GM15510 (cell line): ENCODE measurements around the gene SYNPO.

Experiments
- POLR2A ChIP-seq: IDR thresholded peaks from 3 replicates; pipeline ENCODE4 v1.6.1; 2011; ENCODE audit warnings: borderline replicate concordance; ENCODE audit not compliant: insufficient read length; ENCODE audit errors: extremely low read depth

SYNPO gene

DNA sequence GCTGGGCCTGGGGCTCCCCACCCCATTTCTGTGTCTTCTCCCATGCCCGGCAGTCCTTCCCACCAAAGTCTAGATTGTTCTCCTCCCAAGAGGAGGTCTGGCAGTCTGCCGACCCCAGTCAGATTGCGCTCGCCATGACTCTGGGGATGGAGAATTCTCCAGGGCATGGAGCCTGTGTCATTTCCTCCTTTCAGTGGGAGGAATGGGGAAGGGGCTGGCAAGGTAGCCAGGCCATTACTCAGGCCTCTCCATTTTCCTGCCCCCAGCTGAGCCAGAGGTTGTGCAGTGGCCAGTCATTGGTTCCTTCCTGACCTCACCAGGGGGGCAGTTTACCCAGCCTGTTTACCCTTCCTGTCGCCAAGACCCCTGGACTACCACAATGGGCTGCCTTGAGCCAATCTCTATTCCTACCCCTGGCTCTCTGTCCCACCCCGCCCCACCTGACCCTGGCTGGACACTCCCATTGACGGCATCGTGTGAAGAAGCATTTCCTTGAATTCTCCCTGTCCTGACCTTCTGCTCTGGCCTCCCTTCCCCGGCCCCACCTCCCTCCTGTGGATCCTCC lies 628 bp downstream of the SYNPO start:
- no peak for TF ChIP-seq POLR2A

DNA sequence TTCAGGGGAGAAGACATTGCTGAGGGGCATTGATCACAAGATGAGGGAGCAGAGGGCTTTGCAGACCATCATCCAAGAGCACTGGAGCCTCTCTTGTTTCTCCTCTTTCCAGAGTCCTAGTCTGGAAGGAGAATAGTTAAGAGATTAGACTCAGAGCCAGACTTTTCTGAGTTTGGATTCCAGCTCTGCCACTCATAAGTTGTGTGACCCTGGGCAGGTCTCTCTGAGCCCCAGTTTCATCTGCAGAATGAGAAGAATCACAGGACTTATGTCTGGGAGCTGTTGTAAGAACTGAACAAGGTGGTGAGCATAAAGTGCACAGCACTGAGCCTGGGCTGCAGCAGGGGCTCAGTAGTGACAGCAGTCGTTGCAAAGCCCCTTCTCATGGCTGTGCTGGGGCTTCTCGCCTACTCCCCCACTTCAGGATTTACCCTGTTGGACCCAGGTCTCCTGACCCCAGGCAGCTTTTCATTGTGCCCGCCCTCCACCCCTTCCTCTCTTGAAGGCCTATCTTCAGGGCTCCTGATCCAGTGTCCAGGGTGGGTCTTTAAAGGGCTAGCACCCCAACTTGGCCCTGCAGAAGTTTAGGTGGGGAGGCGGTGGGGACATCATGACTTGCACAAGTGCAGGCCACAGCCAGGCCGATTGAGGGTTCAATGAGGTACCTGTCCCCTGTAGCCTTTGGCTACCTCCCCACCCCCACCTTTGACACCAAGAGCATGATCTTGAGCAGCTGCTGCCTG lies 1.5 kb downstream of the SYNPO start:
- TF ChIP-seq POLR2A: no peak

- TF ChIP-seq POLR2A: no peak
These were observed 2.1 kb downstream of the SYNPO start for GRCh38 chr5:150642567-150642927.

DNA sequence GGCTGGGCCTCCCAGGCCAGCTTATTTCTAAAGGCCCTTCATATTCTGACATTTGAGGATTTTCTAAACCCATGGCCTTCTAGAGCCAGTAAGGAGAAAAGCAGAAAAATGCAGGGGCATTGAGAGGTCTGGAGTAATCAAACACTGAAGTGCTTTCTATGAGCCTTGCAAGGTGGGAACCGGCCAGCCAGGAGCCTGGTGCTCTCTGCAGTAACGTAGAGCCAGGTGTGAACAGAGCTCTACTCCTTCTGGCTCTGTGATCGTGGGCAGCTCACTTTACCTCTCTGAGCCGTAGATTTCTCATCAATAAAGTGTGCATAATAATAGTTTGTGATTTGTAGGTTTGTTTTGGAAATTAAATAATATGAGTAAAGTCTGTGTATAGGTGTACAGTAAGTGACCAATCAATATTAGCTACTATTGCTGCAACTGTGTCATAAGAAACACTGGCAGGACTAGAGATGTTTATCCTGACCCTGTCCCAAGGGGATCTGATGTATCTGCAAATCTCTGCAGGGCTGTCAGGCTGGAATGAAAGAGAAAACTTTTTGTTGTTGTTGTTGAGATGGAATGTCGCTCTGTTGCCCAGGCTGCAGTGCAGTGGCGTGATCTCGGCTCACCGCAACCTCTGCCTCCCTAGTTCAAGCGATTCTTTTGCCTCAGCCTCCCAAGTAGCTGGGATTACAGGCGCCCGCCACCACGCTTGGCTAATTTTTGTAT lies 2.7 kb downstream of the SYNPO start:
- no peak for TF ChIP-seq POLR2A

DNA sequence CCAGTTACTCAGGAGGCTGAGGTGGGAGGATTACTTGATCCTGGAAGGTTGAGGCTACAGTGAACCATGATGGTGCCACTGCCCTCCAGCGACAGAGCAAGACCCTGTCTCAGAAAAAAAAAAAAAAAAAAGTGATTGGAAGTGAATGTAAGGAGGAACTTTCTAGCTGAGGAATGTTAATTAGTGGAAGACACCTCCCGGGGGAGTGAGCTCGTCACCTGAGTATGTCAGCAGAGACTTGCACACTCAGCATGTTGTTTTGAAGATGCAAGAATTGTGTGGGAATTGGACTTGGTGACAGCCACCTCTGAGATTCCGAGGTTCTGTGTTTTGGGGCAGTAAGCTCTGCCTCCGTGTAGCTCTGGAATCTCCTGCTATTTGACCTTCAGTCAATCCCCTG lies 3.6 kb downstream of the SYNPO start:
- TF ChIP-seq POLR2A: no peak

DNA sequence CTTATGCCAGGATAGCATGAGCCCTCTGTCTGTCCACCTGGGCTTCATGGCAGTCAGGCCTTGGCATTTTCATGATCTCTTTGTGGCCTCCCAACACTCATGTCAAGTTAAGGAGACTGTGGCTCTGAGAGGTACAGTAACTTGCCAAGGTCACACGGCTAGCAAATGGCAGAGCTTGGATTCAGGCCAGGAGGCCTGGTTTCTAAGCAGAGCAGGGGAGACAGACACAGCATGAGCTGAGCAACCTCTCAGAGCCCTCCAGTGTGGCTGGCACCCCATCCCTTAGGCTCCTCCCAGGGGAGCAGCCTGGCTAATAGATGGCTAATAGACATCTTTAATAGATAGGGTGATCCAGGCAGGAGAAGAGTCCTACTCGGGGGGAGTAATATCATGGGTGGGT lies 4.1 kb downstream of the SYNPO start:
- no peak for TF ChIP-seq POLR2A

DNA sequence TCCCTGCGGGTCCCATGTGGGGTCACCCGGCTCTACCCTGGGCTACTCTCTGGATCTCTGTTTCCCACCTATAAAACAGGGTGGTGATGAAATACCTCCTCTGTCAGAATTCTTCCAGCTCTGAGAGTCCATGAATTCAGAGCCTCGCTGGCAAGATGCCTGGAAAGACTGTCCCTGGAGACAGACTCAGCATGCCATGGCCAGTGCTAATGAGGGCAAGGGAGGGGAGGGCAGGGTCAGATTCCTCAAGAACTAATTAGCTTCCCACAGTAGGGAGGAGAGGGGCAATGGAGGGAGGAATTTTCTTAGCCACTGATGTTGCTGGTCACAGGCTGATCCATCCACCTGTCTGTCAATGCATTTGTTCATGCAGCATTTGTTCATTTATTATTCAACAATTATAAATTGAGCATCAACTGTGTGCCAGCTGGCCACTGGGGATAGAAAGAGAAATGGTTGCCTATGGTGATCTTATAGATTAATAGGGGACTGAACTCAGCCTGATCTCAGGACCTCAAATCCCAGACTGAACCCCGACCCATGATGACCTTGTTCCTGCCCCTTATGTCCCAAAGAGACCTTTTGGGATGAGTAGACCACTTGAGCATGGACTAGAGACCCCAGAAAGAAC lies 4.7 kb downstream of the SYNPO start:
- TF ChIP-seq POLR2A: no peak

- no peak for TF ChIP-seq POLR2A
These were observed 7.1 kb downstream of the SYNPO start for GRCh38 chr5:150647275-150648251.

GRCh38 chr5:150648294-150649107 lies 8.0 kb downstream of the SYNPO start:
- TF ChIP-seq POLR2A: no peak

DNA sequence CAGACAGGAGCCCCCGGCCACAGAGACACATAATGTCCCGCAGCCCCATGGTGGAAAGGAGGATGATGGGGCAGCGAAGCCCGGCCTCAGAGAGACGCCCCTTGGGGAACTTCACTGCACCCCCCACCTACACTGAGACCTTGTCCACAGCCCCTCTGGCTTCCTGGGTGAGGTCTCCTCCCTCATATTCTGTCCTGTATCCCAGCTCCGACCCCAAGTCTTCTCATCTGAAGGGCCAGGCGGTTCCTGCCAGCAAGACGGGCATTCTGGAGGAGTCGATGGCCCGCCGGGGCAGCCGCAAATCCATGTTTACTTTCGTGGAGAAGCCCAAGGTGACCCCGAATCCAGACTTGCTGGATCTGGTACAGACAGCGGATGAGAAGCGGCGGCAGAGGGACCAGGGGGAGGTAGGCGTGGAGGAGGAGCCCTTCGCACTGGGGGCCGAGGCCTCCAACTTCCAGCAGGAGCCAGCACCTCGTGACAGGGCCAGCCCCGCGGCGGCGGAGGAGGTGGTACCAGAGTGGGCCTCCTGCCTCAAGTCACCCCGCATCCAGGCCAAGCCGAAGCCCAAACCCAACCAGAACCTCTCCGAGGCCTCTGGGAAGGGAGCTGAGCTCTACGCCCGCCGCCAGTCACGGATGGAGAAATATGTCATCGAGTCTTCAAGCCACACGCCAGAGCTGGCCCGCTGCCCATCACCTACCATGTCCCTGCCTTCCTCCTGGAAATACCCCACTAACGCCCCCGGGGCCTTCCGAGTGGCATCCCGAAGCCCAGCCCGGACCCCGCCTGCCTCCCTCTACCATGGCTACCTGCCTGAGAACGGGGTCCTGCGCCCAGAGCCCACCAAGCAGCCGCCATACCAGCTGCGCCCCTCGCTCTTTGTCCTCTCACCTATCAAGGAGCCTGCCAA lies 8.9 kb downstream of the SYNPO start:
- TF ChIP-seq POLR2A: no peak

- no peak for TF ChIP-seq POLR2A
These were observed 9.9 kb downstream of the SYNPO start for GRCh38 chr5:150650021-150651006.
